Measurements from ENCODE around the gene C11orf42.

C11orf42 gene, protein sequence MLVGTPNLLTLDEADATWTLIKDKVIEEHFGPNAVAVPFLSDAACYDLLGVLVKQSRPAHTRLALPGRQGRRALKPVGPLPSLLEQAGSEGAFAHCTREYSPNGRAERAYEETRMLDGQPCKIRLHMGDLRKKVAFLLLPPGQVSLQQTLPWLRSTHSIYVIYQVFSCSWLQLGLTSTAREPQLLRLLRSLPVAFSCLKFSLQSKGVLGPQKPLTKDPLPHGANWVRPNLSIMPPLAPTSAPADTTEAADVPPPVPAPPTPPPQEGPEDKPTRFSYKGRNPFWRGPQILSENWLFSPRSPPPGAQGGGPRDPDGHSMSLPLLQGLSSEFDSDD

DNA sequence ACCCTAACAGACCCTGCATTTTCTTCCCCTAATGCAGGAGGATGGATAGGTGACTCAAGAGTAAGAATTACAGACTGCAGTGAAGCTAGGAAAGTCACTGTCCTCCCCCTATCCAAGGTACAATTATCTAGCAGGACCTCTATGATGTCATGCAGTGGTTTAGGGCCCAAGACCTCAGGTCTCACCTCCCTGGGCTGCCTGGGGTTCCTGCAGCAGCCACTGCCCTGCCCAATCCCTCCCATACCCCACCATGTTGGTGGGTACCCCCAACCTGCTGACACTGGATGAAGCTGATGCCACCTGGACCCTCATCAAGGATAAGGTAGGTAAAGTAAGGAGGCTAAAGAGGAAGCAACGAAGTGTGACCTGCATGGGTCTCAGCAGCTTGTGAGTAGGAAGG lies at the start of gene C11orf42:
Gene C11orf42, plus strand, starts transcription at position 192 of the 400 bp plus-strand sequence. Its CDS starts 59 bp downstream, at position 251.
- no peak for DNase-seq

DNA sequence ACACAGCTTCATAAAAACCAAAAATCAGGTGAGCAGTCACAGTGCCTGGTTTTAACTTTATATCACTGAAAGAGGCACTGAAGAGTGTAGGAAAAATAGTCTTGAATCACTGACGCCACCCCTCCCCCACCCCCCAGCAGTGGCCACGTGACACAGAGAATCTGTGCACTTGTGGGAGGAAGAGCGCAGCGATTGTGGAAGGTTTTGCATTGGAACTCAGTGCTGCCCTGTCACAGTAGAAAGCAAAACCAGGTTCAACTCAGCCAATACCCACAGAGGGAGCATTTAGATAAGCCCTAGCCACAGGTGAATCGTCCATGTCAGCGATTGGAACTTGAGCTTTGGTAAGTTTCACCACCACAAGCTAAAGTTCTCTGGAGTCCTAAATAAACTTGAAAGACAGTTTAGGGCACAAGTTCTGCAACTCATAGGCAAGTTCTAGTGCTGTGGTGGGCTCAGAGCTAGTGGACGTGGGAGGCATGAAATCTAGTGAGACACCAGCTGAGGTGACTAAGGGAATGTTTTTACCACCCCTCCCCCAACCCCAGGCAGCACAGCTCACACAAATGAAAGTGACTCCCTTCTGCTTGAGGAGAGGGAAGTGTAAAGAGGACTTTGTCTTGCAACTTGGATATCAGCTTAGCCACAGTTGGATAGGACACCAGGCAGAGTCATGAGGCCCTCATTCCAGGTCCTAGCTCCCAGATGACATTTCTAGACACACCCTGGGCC lies 48.6 kb upstream of the C11orf42 start:
- DNase-seq, result peak; percentile 7

DNA sequence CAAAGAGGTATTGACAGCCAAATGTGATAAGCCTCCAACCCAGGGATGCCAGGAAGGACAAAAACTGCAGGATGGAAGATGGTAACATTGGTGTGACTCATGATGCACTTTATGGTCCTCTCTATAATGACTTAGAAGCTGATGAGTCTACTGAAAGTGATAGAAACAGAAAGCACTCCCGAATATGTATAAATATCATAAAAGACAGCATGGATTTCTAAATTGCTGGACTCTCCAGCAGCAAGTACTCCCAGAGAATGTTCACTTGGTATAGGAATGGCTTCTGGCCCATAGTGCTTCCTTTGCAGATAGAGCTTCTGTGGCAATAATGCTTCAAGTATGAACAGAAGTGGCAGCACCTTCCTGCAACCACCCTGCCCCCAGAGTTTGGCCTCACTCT lies 35.1 kb upstream of the C11orf42 start, which contains the start of gene OR52B2:
Gene OR52B2, minus strand, starts transcription at position 101 of the 400 bp plus-strand sequence. Its CDS starts 0 bp downstream, at position 101.
- DNase-seq, result no peak

DNA sequence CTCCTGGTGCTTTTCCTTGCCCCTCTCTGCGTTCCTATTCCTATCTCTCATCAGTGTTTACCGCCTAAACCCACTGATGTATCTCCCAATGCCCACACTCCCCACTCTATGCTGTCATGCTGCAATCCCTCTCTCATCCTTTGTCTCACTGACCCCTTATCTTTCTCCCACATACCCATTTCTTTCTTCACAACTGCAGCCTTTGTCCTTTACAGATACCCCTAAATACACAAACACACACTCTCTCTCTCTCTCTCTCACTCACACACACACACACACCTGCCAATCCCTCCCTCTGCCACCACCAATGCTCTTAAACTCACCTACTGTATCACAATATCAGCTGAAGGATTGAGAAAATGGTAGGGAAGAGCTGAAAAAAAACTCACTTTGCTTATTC lies 29.9 kb upstream of the C11orf42 start:
- DNase-seq, result no peak

DNA sequence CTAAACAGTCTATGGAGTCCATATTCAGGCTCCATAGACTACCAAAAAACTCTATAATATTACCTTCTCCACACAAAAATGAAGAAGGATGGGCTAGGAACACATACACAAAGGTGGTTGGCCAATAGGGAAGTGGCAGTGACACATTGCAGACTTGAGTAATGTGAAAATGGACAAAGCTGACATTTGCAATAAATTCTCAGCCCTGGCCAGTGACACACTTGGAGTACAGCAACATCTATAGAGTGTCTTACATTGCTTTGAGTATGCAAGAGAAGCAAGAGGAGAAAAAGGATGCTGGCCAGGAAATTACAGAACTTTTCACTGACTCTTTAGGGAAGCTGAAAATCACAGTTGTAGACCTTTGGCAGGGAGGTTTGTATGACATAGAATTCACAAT lies 13.6 kb upstream of the C11orf42 start:
- DNase-seq, result no peak

DNA sequence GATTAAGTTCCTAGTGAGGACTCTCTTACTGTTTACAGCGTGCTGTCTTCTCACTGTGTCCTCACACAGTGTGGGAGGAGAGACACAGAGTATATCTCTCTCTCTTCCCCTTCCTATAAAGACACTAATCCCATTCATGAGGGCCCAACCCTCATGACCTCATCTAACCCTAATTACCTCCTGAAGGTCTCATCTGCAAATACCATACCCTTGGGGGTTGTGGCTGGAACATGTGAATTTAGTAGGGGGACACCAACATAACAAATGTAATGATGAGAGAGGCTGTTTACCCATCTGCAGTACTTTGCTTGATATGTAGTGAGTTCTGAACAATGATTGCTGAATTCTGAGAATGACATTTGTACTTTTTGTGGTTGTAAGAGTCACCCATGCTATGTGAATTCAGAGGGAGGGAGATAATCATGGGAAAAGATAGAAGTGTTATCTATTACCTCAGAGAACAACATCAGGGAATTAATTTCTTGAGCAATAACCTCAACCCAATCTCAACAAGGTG lies 11.2 kb upstream of the C11orf42 start:
- DNase-seq, result no peak

DNA sequence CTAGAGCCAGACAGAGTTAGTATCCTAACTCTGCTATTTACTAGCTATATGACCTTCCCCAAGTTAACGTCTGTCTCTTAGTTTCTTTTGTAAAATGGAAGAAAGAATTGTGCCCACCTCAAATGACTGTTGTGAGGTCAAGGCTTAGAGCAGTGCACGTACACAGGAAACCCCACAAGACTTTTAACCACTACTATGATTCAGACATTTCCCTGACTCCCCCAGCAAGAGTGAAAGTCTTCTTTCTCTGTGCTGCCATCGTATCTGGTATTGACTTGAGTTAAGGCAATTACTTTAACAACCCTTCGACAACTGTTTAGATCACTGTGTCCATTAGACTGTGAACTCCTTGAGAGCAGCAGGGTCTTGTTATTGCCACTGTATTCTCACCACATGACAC lies 9.0 kb upstream of the C11orf42 start:
- no peak for DNase-seq

DNA sequence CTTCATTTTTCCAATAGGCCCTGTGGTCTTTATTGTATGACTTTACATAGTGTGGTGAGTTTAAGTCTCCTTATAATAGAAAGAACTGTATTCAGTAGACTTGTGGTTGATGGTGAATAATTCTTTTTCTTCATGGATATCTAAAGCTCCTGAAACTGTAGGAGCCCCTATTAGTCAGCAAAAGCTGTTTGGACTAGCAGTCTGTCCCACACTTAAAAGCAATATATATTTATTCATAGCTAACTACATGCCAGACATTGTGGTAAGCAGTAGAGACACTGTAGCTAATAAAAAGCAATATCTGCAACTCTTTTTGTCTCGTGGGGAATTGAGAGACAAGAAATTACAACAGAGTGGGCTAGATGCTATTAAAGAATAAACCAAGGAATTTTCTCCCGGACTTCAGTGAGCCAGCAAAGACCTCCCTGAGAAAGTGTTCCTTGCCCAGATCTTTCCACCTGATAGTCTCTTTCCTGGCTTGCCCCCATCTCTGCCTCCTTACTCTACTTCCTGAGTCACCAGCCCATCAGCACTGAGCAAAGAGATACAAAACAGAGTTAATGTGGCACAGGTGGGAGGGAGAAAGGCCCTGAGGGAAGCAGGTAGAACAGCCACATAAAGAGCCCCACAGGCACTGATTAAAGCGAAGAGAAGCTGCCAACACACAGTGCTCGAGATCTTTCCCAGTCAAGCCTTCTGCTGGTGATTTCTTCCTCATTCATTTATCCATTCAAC lies 7.7 kb upstream of the C11orf42 start:
- no peak for DNase-seq

DNA sequence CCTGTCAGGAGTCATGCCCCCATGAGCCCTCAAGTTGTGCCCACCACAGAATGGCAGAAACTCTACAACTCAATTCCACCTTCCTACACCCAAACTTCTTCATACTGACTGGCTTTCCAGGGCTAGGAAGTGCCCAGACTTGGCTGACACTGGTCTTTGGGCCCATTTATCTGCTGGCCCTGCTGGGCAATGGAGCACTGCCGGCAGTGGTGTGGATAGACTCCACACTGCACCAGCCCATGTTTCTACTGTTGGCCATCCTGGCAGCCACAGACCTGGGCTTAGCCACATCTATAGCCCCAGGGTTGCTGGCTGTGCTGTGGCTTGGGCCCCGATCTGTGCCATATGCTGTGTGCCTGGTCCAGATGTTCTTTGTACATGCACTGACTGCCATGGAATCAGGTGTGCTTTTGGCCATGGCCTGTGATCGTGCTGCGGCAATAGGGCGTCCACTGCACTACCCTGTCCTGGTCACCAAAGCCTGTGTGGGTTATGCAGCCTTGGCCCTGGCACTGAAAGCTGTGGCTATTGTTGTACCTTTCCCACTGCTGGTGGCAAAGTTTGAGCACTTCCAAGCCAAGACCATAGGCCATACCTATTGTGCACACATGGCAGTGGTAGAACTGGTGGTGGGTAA lies 6.1 kb upstream of the C11orf42 start, which contains the start of gene OR52W1:
Gene OR52W1, plus strand, starts transcription at position 51 of the 637 bp plus-strand sequence. Its CDS starts 0 bp downstream, at position 51.
- DNase-seq, result no peak

DNA sequence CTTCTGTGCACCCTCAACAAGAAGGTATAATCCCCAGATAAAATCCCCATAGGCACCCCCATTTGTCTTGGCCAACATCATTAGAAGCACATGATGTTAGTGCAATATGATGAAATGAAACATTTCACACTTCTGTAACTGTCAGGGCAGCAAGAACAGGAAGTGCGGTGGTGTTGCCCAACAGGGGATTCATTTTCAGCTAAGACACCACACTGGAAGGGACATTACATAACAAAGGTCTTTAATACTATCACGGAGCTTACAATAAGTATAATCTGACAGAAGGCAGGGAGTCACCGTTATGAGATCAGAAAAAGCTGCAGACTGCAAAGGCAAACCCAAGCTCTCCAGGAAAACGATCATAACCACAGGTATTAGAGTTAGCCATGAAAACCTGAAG lies 4.4 kb upstream of the C11orf42 start:
- no peak for DNase-seq

DNA sequence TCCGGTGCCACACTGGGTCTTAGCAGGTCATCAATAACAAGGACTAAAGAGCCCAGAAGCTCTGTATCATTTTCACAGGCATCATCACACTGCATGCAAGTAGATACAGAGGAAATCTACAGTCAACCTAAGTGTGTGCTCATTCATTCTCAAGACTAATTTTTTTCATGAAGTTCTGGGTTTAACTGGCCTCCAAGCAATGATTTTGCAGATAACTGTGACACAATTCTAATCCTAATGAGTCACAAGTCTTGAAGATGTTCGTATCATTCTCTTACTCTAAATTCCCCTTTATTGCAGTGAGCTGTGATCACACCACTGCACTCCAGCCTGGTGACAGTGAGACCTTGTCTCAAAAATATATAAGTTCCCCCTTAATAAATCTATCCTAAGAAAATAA lies 3.9 kb upstream of the C11orf42 start:
- DNase-seq, result no peak

DNA sequence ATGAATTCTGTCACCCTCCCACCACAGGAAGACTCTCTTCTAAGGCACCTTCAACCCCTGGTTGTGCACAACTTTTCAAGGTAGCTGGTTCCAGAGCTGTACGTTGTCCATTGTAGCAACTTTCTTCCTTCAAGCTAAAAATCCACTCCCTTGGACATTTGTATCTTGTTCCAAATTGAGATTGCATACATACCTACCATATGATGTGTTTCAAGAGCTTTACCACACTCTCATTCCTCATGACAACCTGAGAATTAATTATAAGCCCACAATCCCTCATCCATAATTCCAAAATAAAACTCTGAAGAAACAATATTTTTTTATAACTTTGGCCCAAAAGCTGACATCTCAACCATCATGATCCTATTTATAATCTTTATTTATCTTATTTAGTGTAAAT lies 3.3 kb upstream of the C11orf42 start:
- no peak for DNase-seq

DNA sequence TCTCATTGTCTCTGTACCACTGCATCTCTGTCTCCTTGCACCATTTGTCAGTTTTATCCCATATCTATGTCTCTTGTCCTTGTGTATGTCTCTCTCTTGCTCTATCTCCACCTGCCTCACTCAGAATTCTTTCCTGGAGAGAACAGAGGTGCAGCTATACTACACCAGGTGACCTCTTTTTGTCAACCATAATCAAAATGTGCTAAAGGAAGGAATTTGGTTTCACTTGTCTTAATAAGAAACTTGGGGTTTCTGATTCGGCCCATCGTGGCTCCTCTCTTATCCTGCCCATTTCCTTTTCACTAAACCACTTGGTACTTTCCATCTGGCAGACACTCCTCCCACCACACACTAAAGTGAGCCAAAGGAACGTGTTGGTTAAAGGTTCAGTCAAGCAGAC lies 2.0 kb upstream of the C11orf42 start:
- no peak for DNase-seq

DNA sequence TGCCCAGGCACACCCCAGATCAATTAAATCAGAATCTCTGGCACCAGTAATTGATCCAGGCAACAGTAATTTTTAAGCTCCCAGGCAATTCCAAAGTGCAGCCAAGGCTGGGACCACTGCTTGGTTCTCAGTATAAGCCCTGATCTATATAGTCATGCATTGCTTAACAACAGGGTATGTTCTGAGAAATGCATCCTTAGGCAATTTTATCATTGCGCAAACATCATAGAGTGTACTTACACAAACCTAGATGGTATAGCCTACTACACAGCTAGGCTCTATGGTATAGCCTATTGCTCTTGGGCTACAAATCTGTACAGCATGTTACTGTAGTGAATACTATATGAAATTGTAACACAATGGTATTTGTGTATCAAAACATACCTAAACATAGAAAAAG lies 651 bp upstream of the C11orf42 start:
- DNase-seq, result no peak

DNA sequence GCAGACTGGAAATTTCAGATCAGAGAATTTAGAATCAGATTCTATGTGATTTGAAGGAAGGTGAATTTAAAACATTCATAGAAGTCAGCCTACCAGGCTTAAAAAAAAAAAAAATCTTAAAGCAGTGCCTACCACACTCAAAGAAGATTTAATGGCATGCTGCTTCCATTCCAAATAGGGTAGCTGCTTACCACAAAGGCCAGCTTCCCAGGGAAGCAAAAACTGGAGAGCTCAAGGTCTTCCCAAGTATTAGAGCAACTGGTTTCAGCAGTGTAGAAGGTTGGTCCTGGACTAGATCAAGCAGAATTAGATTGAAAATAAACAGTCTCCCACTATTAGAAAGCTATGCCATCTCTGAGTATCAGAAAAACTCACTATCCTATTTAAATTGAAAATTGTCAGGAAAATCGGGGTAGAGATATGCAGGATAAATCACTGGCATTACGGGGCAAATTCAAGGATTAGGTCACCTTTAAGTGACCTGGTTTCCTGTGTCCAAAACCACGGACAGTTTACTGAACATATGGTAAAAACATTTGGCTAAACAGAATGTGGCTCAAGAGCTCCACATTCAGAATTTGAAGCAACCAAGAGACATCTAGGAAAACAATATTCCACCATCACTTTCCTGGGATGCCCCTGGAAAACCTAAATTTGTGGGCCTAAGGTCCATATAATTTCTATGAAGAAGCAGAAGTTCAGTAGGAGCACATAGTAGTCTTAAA lies 1.3 kb downstream of the C11orf42 start:
- DNase-seq, result no peak

DNA sequence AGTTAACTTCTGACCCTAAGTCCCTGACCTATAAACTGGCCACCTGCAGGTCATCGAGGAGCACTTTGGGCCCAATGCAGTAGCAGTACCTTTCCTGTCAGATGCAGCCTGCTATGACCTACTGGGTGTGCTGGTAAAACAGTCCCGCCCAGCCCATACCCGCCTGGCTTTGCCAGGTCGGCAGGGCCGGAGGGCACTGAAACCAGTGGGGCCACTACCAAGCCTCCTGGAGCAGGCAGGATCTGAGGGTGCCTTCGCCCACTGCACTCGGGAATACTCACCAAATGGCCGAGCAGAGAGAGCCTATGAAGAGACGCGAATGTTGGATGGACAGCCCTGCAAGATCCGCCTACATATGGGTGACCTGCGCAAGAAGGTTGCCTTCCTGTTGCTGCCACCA lies 4.4 kb downstream of the C11orf42 start:
- DNase-seq, result no peak

DNA sequence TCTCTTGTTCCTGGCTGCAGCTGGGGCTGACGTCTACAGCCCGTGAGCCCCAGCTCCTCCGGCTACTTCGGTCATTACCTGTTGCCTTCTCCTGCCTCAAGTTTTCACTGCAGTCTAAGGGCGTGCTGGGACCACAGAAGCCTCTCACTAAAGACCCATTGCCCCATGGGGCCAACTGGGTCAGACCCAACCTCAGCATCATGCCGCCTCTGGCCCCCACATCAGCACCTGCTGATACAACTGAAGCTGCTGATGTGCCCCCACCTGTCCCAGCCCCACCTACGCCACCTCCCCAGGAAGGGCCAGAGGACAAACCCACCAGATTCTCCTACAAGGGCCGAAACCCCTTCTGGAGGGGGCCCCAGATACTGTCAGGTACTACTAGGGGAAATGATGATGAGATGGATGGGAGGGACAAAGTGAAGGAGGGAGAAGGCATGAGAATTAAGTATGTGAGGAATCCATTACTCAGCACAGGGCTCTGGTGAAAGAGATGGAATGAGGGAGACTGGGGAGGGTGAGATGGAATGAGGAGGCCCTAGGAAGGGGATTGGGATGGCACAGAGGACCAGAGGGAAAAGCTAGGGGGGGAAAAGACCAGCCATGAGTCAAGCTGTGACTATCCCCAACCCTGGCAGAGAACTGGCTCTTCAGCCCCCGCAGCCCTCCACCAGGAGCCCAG lies 5.1 kb downstream of the C11orf42 start:
- no peak for DNase-seq

DNA sequence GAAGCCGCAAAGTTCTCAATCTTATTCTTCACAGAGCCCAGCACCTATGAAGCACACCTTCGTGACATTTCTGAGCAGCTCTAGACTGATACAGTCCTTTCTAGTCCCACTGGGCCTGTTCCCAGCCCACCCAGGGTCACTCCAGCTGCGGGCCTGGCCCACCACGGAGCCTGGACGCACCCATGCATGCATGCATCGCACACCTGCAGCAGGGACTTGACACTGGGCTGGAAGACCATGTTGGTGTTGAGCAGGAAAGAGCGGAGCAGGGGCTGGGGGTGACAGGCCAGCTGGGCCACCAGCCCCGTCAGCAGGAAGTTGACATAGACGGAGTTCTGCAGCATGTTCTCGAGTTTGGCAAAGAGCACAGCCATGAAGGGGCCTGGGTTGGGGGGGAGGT lies 9.2 kb downstream of the C11orf42 start:
- no peak for DNase-seq

DNA sequence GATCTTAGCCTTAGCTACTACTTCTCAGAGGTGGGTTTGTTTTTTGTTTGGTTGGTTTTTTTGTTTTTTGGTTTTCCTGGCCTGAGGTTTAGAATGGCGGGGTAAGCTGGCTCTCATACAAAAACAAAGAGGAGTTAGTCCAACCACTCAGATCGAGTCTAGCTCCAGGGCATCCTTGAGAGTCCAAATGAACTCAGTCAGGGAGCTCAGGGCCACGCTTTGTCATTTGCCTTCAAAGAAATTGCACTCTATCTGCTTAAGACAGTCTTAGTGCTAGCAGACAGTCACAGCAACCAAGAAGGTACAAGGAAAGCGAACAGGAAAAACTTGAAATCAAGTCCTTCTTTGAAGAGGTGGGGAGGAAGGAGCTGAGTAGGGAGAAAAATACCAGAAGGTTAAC lies 11.1 kb downstream of the C11orf42 start:
- DNase-seq, result no peak

DNA sequence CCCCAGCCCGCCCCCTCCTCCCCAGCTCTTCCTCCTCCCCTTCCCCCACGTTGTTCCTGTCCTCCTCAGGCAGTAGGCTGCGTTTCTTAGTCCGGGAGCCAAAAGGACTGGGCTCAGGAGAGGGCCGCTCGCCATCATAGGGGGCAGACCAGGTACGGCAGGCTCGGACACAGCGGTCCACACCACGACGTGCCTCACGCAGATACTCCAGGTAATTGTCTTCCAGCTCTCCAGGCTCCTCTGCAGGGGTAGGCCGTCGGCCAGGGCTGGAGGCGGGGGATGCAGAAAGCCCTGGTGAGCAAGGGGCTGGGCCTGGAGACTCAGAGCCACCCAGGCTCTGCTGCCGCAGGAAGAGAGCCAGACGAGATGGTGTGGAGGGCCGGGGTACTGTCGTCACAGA lies 12.4 kb downstream of the C11orf42 start:
- no peak for DNase-seq

DNA sequence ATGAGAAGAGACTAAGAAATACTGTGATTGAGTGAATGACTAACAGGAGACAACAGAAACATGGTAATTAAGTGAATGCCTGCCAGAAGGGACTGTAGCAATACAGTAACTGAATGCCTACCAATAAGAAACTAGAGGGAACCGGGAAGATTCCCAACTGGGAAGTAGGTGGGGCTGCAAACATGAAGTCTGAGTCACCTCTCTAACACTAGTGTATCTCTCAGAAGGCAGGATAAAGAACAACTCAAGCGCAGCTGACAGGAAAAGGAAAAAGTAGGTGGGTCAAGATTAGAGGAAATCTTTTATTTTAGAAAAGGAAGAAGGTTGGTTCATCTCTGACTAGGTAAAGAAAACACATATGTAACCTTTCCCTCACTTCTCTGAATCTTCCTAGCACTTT lies 14.0 kb downstream of the C11orf42 start:
- DNase-seq, result no peak

DNA sequence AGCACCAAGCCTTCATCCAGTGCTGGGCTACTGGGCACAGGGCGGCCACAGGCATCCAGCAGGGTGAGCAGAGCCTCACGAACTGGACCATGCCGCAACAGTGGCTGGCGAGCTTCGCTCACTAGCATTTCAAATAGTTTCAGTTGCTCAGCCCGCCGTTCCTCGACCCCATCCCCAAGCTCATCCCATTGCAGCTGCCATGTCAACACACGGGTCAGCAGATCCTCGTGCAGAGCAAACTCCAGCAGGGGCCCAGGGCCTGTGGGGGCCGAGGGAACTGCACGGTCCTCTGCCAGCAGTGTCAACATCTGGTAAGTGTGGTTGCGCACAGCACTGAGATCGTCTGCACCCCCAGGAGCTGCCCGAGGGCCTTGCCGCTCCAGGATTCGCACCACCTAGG lies 18.5 kb downstream of the C11orf42 start:
- no peak for DNase-seq

Data from activated CD4-positive, alpha-beta T cell treated with anti-CD3 and anti-CD28 coated beads for 48 hours (primary cell).